Measurements from ENCODE around the gene COTL1. TPM values are rescaled to one million over a fixed set of nuclear protein-coding genes. Genes with fewer than 3 reads are reported as not detected.

The COTL1 gene
- total RNA-seq, 1 experiment from 2014 or later = 408 TPM

DNA sequence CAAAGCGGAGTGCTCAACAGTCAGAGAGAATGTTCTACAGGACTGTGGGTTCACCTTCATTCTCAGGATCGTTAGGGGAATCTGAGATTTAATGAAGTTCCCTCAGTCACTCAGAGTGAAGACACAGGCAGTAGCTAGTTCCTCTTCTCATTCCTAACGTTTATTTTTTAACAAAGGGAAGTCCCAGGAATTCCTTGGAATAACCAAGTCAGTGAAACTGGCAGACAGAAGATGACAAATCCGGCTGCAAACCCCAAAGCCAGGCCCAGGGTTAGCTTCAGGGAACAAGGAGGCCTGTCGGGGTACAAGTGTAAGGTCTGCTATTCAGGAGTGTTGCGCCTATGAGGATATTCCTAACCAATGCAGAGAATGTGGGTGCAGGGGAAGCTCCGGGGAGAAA is 42.0 kb downstream of the COTL1 start:
- no peak for ATAC-seq

DNA sequence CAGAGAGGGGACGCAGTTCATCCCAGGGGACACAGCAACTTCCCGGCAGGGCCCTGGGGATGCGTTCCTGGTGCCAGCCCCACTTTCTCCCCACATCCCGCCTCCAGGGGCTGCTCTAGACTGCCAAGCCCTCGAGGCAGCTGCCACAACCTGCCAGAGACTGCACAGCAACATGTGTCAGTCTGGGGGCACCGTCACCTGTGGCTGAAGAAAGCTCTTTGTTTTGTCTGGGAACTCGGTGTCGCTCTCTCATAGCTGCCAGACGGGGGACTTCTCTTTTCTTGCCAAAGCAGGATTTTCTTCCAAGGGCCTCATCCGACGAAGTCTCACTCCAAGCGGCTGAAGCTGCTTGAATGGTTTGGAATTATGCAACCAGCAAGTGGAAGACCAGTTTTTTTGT is 43.7 kb downstream of the COTL1 start:
- H3K79me2 ChIP-seq (ENCODE audit: low read length) = peaks cover 85% of the 10 kb centered on the region

More for the DNA sequence above, 42.0 kb downstream of the COTL1 start:
- no peaks in the 10 kb centered on the region for H3K4me1 ChIP-seq (ENCODE audit: insufficient read depth, low read length)
- no peak for TF ChIP-seq EZH2phosphoT487 (IDR thresholded peaks at IDR 0.05; ENCODE audit: borderline replicate concordance, low read length)
- no peak for TF ChIP-seq EZH2 (IDR thresholded peaks at IDR 0.05; ENCODE audit: low read length, unreplicated experiment)
- TF ChIP-seq, protein P1, sequence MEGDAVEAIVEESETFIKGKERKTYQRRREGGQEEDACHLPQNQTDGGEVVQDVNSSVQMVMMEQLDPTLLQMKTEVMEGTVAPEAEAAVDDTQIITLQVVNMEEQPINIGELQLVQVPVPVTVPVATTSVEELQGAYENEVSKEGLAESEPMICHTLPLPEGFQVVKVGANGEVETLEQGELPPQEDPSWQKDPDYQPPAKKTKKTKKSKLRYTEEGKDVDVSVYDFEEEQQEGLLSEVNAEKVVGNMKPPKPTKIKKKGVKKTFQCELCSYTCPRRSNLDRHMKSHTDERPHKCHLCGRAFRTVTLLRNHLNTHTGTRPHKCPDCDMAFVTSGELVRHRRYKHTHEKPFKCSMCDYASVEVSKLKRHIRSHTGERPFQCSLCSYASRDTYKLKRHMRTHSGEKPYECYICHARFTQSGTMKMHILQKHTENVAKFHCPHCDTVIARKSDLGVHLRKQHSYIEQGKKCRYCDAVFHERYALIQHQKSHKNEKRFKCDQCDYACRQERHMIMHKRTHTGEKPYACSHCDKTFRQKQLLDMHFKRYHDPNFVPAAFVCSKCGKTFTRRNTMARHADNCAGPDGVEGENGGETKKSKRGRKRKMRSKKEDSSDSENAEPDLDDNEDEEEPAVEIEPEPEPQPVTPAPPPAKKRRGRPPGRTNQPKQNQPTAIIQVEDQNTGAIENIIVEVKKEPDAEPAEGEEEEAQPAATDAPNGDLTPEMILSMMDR (conservative IDR thresholded peaks at IDR 0.05; ENCODE audit: low read depth, low read length) = no peak
- no peak overlapping the region for H3K4me2 ChIP-seq (ENCODE audit: low read length)
- intact Hi-C loops (cut with micrococcal nuclease) = no loop called here
- no peaks in the 10 kb centered on the region for H3K9me3 ChIP-seq (ENCODE audit: low read length)
- H2AFZ ChIP-seq (ENCODE audit: low read length) = no peak overlapping the region
- H3K9me2 ChIP-seq (replicated peaks; ENCODE audit: low read length) = no peaks in the 10 kb centered on the region
- DNase-seq = no peak
- H3K27ac ChIP-seq (ENCODE audit: low read length) = no peak overlapping the region
- ChIA-PET CTCF (no interaction called here), POLR2A (ENCODE audit: unreplicated experiment) (no interaction called here)
- peaks cover 84% of the 10 kb centered on the region for H3K79me2 ChIP-seq (ENCODE audit: low read length)
- H4K20me1 ChIP-seq (ENCODE audit: low read length) = peaks cover 23% of the 10 kb centered on the region; the same call in 1 of the 2 replicates
- no peaks in the 10 kb centered on the region for H3F3A ChIP-seq (ENCODE audit: low read length, unreplicated experiment)
- peaks cover 6% of the 10 kb centered on the region; the same call in 1 of the 2 replicates for H3K36me3 ChIP-seq (ENCODE audit: low read depth, low read length)
- no peaks in the 10 kb centered on the region for H3K27me3 ChIP-seq (ENCODE audit: low read length)
- H3K4me3 ChIP-seq (ENCODE audit: low read length) = no peak overlapping the region
- BruUV-seq (replicated peaks) = no TSS peak
- H3K9ac ChIP-seq (ENCODE audit: low read length) = no peak overlapping the region

DNA sequence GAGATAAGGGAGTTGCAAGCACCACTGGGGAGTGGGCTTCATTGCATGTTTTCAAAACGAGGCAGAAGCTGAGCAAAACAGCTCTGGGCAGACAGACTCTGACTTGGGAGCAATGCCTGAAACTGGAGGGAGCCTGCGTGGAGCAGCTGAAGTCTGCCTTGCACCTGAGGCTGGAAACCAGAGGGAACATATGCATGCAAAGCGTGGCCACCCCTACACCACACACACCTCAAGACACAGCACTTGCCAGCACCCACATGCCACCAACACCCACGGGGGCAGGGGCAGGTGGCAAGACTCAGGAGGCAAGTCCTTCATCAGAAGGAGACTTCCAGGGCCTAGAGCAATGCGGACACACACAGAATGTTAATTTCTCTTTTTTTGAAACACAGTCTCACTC is 45.8 kb downstream of the COTL1 start:
- intact Hi-C loops (cut with micrococcal nuclease) = no loop called here
- Histone ChIP-seq H3K9ac (ENCODE audit: low read length) (no peak overlapping the region), H4K20me1 (ENCODE audit: low read length) (peaks cover 19% of the 10 kb centered on the region; the same call in 1 of the 2 replicates), H3K4me3 (ENCODE audit: low read length) (no peak overlapping the region), H3K79me2 (ENCODE audit: low read length) (peaks cover 82% of the 10 kb centered on the region), H3K4me2 (ENCODE audit: low read length) (no peak overlapping the region), H3K9me3 (ENCODE audit: low read length) (no peaks in the 10 kb centered on the region), H3K27ac (ENCODE audit: low read length) (no peak overlapping the region), H3K27me3 (ENCODE audit: low read length) (no peaks in the 10 kb centered on the region), H3K9me2 (replicated peaks; ENCODE audit: low read length) (no peaks in the 10 kb centered on the region), H3K36me3 (ENCODE audit: low read depth, low read length) (peaks cover 13% of the 10 kb centered on the region), H2AFZ (ENCODE audit: low read length) (no peak overlapping the region), H3K4me1 (ENCODE audit: insufficient read depth, low read length) (no peaks in the 10 kb centered on the region), H3F3A (ENCODE audit: low read length, unreplicated experiment) (no peaks in the 10 kb centered on the region)
- POLR2A ChIA-PET (ENCODE audit: unreplicated experiment) = no interaction called here
- ATAC-seq = no peak
- no peak for DNase-seq
- CTCF ChIA-PET = no interaction called here
- TF ChIP-seq EZH2 (IDR thresholded peaks at IDR 0.05; ENCODE audit: low read length, unreplicated experiment) (no peak), EZH2phosphoT487 (IDR thresholded peaks at IDR 0.05; ENCODE audit: borderline replicate concordance, low read length) (no peak)
- TF ChIP-seq, protein P1 (conservative IDR thresholded peaks at IDR 0.05; ENCODE audit: low read depth, low read length) = no peak
- no TSS peak for BruUV-seq (replicated peaks)

More for the DNA sequence above, 43.7 kb downstream of the COTL1 start:
- H3K4me3 ChIP-seq (ENCODE audit: low read length) = no peak overlapping the region
- CTCF ChIA-PET = no interaction called here
- POLR2A ChIA-PET (ENCODE audit: unreplicated experiment) = no interaction called here
- H3K27ac ChIP-seq (ENCODE audit: low read length) = no peak overlapping the region
- H2AFZ ChIP-seq (ENCODE audit: low read length) = no peak overlapping the region
- H3K9ac ChIP-seq (ENCODE audit: low read length) = no peak overlapping the region
- no peak for TF ChIP-seq EZH2phosphoT487 (IDR thresholded peaks at IDR 0.05; ENCODE audit: borderline replicate concordance, low read length)
- no peak for TF ChIP-seq EZH2 (IDR thresholded peaks at IDR 0.05; ENCODE audit: low read length, unreplicated experiment)
- TF ChIP-seq, protein P1 (conservative IDR thresholded peaks at IDR 0.05; ENCODE audit: low read depth, low read length) = no peak
- DNase-seq (no peak), ATAC-seq (no peak)
- H3F3A ChIP-seq (ENCODE audit: low read length, unreplicated experiment) = no peaks in the 10 kb centered on the region
- H3K27me3 ChIP-seq (ENCODE audit: low read length) = no peaks in the 10 kb centered on the region
- no peaks in the 10 kb centered on the region for H3K9me2 ChIP-seq (replicated peaks; ENCODE audit: low read length)
- intact Hi-C loops (cut with micrococcal nuclease) = no loop called here
- no peaks in the 10 kb centered on the region for H3K9me3 ChIP-seq (ENCODE audit: low read length)
- no peak overlapping the region for H3K4me2 ChIP-seq (ENCODE audit: low read length)
- no TSS peak for BruUV-seq (replicated peaks)
- peaks cover 12% of the 10 kb centered on the region for H3K36me3 ChIP-seq (ENCODE audit: low read depth, low read length)
- H4K20me1 ChIP-seq (ENCODE audit: low read length) = peaks cover 18% of the 10 kb centered on the region; the same call in 1 of the 2 replicates
- H3K4me1 ChIP-seq (ENCODE audit: insufficient read depth, low read length) = no peaks in the 10 kb centered on the region
